Head of caudate nucleus (tissue), 42 donors: ENCODE data around the gene SMARCD3.

Source experiments
- DNase-seq, 42 donors: peaks; one replicate each; pipeline versions ENCODE4 v3.0.0 to v3.0.0-alpha.2; 2020 to 2021; ENCODE audit warnings: mixed read lengths in 7 of 42
- intact Hi-C: fragments of 100-400 bp; cut with DNase I; formaldehyde crosslinking; loops from one replicate; pipeline ENCODE4 v1.15.0; 2022

Gene SMARCD3

GRCh38 chr7:151248346-151249033, at the start of gene SMARCD3:
TSS of gene SMARCD3 (minus strand) at chr7:151248694. CDS start at chr7:151248562, 132 bp downstream.
- peak in 39 of 42 donors; percentile 30 to 88 (median 71) for DNase-seq
- intact Hi-C loops: loop anchor here (10.0 kb wide), 1 partner anchor 56 kb away; no protein-coding TSS in a partner anchor

DNA sequence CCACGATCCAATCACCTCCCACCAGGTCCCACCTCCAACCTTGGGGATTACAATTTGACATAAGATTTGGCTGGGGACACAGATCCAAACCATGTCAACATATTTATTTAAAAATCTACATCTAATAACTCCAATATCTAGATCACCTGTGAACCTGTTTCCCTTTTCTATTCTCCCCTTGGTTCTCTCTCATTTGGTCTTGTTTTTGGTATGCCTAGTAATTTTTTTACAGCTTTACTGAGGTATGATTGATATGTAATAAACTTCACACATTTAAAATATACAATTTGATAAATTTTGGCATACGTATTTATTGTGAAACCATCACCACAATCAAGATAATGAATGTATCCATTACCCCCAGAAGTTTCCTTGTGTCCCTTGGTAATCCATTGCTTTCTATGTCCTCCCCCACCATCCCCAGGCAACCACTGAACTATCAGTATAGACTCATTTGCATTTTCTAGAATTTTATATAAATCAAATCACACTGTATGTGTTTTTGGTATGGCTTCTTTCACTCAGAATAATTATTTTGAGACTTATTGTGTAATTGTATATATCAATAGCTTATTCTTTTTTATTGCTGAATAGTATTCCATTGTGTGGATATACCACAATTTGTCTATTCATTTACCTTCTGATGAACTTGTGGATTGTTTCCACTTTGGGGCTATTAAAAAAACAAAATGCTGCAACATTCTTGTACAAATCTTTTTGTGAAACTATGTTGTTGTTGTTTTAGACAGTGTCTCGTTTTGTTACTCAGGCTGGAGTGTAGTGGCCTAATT, 47.9 kb upstream of the SMARCD3 start:
- no peak for DNase-seq
- intact Hi-C loops: no loop called here

- DNase-seq: no peak
- intact Hi-C loops: no loop called here
These were observed 44.4 kb upstream of the SMARCD3 start for GRCh38 chr7:151292850-151293249.

- DNase-seq: no peak
- intact Hi-C loops: no loop called here
These were observed 42.7 kb upstream of the SMARCD3 start for GRCh38 chr7:151291206-151291605.

DNA sequence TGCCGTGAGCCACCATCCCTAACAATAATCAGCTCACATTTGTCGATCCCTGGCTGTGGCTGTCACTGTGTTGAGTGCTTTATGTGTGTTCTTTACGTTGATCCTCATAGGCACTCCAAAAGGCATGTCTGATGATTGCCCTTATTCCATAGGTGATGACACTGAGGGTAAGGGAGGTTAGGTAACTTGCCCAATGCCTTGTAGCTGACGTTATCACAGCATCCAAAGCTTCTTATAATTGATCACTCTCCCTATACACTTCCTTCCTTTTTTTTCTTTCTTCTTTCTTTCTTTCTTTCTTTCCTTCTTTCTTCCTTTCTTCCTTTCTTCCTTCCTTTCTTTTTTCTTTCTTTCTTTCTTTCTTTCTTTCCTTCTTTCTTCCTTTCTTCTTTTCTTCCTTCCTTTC, 41.9 kb upstream of the SMARCD3 start:
- intact Hi-C loops: no loop called here
- no peak for DNase-seq

DNA sequence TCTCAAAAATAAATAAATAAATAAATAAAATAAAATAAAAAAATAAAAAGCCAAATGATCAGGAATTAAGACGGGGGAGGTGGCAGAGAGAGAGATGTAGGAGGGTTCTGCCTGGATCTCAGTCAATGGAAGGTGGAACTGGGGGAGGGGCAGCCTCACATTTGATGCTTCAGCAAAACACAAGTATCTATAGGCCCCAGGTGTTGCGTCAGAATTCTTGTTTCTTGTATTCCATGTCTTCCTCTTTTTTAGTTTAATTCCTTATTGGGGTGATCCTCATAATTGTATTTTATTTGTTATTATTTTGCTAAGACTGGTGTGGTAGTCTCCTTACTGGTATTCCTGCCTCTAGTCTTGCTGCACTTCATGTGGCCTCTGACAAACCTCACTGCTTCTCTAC, 41.4 kb upstream of the SMARCD3 start:
- DNase-seq: no peak
- intact Hi-C loops: no loop called here

DNA sequence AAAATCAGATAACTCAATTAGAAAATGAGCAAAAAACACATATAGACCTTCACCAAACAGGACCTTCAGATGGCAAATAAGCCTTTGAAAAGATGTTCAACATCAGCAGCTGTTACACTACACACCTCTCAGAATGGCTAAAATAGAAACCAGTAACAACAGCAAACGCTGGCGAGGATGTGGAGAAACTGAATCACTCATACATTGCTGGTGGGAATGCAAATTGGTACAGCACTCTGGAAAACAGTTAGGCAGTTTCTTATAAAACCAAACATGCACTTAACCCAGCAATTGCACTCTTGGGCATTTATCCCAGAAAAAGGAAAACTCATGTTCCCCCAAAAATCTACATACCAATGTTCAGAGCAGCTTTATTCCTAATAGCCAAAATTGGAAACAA, 37.7 kb upstream of the SMARCD3 start:
- intact Hi-C loops: no loop called here
- no peak for DNase-seq

- intact Hi-C loops: no loop called here
- DNase-seq: no peak
These were observed 34.8 kb upstream of the SMARCD3 start for GRCh38 chr7:151283302-151283701.

- intact Hi-C loops: no loop called here
- DNase-seq: peak in 1 of 42 donors; percentile 38
These were observed 33.6 kb upstream of the SMARCD3 start for GRCh38 chr7:151282111-151282510.

GRCh38 chr7:151281686-151282085, 33.2 kb upstream of the SMARCD3 start:
- intact Hi-C loops: no loop called here
- no peak for DNase-seq

- intact Hi-C loops: no loop called here
- no peak for DNase-seq
These were observed 32.0 kb upstream of the SMARCD3 start for GRCh38 chr7:151280388-151281019.

DNA sequence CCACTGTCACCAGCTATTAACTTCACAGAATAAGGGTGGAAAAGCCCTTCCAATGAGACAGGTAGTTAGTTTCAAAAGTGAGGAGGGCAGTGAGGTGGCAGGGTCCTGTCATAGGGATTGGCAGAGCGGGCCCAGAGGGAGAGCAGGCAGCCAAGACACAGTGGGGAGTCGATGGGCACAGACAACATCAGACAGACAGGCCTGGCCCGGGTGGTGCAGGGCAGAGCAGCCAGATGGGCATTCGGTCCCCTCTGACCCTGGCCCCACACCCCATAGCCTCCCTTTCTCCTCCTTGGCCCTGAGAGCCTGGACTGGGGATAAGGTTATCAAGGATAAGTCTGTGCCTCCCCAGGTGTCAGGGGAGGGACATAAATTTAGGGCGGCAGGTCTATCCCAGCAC, 31.4 kb upstream of the SMARCD3 start:
- no peak for DNase-seq
- intact Hi-C loops: no loop called here

- DNase-seq: no peak
- intact Hi-C loops: no loop called here
These were observed 30.5 kb upstream of the SMARCD3 start for GRCh38 chr7:151278949-151279348.

DNA sequence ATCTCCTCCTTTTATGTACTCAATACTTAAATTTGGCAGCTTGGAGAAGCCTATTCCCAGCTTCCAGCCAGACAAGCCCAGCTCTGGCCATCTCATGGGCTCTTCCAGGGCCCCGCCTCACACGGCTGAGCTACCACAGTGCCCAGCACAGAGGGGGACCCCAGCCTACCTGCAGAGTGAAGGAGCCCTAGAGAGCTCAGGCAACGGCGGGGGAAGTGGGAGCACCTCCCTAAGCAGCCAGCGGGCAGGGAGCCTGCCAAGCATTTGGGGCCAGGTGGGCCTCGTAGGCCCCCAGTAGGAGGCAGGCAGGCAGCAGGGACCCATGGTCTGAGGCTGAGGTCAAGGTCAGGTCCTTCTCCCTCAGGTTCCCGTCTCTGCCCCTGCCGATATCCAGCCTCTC, 29.1 kb upstream of the SMARCD3 start:
- intact Hi-C loops: no loop called here
- DNase-seq: no peak

GRCh38 chr7:151276666-151277590, 28.4 kb upstream of the SMARCD3 start:
- peak in 41 of 42 donors; percentile 24 to 82 (median 64) for DNase-seq
- intact Hi-C loops: no loop called here

GRCh38 chr7:151275813-151276577, 27.5 kb upstream of the SMARCD3 start:
- intact Hi-C loops: no loop called here
- peak; percentile 22 to 95 (median 76) for DNase-seq

DNA sequence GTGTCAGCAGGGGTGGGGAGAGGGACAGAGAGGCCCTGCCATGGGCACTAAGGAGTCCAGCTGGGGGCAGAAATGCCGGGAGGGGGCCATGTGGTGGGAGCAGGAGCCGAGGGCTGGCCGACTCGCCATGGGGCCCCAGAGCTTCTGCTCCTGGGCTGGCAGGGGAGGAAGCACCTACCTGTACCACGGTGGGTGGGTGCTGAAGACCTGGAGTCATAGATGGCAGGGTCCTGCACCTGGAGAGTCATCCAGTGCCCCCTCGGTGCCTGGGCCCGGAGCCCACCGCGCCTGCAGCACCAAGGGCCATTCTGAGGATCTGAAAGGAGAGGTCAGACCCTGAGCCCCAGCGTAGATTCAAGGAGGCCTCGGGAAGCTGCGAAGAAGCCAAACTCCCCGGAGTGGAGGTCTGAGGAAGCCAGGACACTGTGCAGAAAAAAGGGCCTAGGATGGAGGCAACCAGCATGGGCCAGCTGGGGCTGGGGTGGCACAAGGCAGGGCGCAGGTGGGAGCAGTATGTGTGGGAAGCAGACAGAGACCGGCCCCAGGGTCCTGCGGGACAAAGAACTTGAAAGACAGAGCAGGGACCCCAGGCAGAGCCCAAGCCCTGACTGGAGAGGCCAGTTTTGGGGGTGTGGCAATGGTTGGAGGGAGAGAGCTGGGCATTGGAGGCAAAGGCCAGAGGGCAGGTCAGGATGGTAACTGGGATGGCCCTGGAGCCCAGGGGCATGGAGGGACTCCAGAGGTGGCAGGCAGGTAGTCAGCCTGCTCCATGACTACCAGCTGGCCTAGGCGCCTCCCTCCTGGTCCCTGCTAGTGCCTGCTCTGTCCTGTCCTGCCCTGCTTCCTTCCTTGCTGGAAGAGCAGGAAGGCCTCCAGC, 26.7 kb upstream of the SMARCD3 start:
- intact Hi-C loops: no loop called here
- DNase-seq: no peak
